Activated CD4-positive, alpha-beta T cell treated with anti-CD3 and anti-CD28 coated beads, Interleukin-2, amount 50 U/mL, for 24 hours (primary cell): ENCODE measurements around the gene DEPP1.

Source experiments
- DNase-seq, 2 donors: peaks; one replicate each; pipeline ENCODE4 v3.0.0-alpha.2; 2020; ENCODE audit warnings: low read depth in 1 of 2, low spot score in 1 of 2

Gene DEPP1

DNA sequence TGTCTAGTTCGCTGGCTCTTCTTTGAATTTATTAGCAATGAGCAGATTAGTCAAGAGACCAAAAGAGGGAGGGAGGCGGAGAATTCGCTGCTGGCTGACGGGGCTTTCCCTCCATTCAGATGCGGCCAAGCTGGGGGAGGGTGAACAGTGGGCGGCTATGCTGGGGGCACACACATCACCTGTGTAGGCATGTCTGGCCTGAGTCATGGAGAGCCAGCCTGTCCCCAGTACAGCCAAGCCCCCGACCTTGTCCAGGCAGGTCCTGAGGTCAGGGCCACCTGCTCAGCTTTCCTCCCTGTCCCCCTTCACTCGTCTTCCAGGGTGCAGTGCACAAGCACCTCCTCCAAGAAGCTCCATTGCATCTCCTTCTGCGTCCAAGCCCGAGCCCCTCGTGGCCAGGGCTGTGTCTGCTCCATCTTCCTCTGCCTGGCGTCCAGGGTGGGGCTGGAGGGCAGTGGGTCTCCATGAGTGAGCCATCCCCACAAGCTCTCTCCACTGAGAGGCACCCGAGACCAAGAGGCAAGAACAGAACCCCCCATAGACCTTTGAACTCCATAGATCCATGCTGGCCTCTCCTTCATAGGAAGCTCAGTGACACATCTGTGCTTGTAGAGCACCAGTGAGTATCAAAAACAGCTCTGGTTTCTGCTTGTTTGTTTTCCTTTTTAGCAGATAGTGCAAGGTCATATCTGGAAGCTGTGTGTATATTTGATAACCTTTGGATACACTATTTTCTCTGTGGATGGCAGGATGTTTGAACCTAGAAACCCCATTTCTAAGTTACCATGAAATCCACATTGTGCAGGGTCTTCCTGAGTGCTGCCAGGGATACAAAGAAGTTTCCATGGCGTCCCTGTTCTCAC, 1.9 kb upstream of the DEPP1 start:
- no peak for DNase-seq

DNA sequence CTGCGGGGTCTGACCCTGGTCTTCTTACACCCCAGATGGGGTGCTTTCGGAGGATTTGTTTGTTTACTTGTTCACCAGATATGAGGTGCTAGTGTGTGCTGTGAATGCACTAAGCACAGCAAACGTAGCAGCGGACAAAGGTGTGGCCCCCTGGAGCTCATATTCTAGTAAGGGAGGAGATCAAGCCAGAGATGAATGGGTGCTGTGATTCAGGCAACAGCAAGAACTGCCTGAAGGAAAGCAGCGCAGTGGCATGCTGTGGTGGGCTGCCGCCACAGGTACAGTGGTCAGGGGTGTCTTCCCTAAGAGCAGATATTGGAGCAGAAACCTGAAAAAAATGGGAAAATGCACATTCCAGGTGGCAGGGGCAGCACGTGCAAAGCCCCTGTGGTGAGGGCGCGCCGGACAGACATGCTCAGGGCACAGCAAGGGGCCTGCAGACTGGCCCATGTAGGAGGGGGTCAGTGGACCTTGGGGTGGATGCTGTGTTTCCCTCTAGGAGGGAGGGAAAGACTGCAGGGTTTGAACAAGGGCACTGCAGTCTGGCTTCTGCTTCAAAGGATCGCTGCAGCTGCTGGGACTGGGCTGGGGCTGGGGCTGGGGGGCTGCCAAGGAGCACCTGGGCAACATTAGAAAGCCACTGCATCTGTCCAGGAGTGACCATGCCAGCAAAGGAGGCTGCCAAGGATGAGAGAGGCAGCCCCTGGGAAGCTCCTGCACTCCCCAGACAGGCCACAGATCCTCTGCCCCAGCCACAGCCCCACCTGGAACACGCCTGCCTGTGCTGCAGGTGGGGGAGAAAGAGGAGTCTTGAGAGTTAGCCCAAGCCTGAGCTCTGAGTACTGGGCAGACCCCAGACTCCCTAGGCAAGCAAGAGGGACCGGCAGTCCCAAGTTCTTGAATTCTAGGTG, 927 bp upstream of the DEPP1 start:
- DNase-seq, result no peak

DNA sequence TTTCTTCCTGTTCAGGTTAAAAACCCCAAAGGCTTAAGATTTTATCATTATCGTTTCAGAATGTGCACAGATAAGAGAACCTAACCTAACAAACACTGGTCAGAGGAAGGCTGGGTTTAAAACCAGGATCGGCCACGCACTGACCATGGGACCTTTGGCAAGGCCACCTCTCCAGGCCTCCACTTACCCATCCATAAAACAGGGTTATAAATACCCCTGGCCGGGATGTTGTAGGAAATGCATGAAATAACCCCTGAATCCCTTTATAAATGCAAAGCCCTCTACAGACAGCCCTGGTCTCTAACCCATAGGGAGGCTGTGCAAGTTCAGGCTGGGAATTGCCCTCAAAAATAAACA, 418 bp downstream of the DEPP1 start:
- no peak for DNase-seq

DNA sequence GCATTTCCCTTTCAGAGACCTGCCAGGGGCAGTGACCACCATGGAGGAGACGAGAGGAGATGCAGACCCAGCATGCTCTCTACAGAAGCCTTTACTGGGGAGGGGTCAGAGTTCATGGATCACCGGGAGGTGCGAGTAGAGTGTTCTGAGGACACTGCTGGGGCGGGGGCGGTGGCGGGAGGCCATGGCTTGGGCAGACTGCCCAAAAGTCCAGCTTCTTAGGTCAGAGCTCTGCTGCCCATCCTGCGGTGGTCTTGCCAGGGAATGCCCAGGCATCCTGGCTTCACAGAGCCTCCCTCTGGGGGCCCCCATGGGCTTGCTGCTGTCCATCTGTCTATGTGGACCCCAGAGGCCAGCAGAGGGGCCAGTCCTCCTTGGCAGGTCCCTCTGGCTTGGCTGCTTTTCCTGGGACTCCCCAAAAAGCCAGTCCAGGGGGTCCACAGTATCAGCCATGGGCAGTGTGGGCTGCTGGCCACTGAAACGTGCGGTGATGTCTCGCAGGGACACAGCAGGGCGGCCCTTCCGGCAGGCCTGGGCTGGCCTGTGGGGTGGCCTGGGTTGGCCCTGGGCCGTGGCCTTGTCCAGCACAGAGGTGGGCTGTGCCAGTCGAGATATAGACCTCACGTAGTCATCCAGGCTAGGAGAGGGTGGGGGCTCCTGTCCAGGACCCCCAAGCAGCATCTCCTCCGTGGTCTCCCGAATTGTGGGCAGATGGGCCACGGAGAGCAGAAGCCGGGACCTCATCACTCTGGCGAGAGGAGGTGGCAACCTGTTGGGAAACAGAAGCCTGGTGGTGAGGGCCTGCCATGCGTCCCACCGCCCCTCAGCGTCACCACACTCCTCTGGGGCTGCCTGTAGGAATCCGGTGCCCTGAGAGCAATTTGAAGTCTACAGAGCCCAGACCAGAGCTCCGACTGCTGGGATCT, 1.1 kb downstream of the DEPP1 start:
- DNase-seq, result no peak

DNA sequence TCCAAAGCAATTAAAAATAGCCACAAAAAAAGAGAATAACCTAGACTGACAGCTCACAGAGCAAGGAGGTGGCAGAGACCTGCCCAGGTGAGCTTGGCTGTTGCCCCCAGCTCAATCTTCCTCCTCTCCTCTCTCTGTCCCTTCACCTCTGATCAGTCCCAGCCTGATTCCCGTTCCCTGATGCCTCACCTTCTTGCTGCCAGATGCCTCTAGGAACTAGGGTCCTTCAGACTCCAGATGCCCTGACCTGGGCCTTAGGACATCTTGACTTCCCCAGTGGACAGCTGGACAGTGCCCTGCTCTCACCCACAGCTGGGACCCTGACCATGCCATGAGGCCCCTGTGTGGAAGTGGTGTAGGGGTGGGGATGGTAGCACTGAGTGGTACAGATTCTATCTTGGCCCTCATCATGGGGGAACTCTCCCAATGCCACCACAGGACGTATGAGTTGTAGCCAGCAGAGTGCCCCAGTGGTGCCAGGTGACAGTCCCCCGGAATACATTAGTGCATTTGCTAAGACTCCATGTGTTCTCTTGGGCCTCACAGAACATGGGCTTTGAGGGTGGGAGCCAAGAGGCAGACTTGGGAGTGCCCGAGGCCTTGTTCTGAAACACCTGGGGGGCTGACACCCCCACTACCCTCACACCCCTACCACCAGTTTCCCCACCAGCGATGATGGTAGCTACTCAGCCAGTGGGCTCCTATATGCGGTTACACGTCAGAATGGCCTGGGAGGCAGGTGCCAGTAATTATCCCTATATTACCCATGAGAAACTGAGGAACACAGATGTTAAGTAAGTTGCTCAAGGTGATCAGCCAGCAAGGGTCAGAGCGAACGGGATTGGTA, 2.0 kb downstream of the DEPP1 start:
- DNase-seq, result no peak

DNA sequence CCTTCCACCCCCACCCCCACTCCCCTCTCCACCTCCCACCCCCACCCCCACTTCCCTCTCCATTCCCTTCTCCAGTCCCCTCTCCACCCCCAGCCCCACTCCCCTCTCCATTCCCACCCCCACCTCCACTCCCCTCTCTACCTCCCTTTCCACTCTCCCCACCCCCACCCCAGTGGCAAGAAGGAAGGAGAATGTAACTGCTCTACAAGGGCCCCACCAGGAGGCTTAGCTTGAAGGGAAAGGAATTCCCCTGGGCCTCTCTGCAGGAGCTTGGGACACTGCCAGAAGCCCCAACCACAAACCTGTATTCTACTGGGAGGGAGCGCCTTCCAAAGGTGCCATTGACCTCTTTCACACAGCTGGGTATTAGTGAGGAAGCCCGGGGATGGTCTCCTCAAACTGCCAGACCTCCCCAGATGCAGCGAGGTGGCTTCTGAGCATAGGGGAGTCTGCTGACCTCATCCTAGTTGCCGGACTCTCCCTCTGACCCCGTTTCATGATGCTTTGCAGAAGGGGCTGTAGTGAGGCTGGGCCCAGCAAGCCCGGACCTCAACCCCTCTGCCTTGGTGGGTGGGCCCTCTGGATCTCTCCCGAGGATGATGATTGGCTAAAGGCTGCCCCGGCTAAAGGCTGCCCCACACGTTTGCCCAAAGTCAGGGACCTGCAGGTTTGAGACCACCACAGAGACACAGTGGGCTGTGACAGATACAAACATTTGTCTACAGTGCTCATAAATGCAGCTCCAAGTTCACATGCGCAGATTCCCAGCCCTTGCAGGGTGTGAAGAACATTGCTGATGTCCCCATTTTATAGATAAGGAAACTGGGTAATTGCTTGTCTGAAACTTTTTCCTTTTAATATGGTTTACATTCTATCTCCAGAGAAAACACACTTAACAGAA, 2.9 kb downstream of the DEPP1 start:
- DNase-seq, result no peak

DNA sequence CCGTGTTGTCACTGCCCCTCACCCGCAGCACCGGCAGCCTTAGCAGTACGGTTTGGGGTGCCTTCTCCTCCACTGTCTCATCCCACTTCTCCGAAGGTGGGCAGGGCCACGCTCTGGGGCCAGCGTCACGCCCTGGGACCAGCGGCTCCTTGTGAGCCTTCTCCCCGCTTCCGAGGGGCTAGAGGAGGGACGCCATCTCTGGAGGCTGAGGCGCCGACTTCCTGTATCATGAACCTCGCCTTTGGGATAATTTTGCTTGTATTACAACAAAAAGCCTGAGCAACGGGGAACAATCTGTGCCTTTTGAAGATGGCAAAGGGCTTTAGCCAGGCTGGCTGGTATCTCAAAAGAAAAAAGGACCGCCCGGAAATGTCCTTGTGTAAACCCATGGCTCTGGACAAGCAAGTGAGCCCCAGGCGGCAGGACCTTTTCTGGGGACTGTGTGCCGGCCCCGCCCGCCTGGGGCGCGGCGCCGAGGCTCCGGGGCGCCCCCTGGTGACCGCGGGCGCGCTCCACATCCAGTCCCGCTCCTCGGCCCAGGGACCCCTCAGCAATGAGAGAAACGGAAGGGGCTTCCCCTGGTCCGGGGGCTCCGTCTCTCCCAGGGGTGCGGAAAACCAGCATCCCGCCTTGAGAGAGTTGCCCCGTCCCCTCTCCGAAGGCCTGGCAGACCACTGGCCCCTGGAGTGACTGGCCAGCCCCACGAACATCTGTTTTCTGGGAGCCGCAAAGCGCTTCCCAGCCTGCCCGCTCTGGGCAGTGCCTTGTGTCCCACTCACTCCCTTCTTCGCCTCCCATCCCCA, 3.8 kb downstream of the DEPP1 start:
- DNase-seq, result peak; percentile 41 to 49

DNA sequence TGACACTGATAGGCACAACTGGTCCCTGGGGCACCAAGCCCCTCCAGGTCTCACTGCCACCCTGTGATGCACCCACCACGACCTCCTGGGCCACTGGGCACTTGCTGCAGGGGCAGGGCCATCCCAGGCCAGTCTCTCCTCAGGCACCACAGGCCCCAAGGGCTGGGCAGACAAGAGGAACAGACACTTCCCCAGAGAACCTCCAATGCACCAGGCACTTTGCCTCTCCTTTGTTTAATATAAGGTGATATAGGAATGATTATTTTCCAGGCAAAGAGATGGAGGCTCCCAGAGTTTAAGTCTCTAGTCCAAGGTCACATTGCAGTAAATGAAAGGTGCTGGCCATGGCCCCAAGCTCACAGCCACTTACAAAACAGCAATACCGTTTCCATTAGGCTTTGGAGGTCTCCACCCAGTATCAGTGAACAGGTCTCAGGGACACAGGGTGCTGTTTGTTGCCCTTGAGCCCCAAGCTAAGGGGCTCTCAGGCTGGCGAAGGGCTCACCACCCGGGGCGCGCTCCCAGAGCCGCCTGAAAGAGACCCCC, 4.5 kb downstream of the DEPP1 start:
- DNase-seq, result no peak

DNA sequence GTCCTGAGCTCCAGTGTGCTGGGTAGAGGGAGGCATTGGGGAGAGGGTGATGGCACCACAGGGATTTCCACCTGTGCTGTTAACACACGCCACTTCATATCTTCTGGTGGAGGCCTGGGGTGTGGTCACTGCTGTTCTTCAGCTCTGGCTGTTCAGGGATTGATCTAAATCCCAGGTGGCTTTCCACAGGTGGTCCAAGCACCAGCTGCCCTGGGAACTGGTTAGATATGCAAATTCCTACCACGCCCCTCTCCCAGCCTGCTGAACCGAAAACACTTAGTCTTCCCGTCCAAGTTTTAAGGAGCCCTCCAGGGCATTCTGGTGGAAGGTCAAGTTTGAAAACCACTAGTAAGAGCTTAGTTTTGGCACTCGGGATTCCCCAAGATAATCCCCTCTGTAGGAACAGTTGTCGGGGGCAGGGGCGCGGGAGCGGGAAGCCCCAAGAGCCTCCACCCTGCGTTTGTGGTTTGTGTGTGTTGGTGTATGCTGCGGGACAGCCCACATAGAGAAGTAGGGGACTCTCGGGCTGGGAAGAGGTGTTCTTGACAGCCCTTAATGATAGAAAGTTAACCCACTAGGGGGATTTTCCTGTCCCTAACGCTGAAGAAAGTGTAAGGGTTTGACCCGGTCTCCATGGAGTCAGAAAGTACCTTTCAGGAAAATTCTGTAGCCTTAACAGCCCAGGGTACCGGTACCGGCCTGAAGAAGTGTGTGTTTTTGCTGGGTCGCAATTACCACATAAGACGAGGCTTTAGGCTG, 5.1 kb downstream of the DEPP1 start:
- no peak for DNase-seq

DNA sequence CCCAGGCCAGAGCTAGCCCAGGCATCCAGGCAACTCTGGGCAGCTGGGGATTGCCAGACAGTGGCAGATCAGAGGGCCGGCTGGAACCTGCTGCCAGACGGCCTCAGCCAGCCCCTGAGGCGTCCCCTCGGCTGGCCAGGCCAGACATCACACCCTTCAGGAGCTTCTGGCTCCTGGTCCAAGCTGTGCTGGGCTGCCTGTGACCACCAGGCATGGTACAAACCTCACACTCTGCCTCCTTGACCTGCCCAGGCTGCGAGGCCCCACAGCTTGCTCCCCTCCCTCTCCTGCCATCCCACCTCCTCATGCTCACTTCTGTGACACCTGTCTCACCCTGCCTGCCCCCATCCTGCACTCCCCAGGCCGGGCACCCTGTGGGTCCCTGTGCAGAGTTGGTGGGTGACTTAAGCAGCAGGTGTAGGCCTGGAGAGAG, 5.7 kb downstream of the DEPP1 start:
- DNase-seq, result no peak

DNA sequence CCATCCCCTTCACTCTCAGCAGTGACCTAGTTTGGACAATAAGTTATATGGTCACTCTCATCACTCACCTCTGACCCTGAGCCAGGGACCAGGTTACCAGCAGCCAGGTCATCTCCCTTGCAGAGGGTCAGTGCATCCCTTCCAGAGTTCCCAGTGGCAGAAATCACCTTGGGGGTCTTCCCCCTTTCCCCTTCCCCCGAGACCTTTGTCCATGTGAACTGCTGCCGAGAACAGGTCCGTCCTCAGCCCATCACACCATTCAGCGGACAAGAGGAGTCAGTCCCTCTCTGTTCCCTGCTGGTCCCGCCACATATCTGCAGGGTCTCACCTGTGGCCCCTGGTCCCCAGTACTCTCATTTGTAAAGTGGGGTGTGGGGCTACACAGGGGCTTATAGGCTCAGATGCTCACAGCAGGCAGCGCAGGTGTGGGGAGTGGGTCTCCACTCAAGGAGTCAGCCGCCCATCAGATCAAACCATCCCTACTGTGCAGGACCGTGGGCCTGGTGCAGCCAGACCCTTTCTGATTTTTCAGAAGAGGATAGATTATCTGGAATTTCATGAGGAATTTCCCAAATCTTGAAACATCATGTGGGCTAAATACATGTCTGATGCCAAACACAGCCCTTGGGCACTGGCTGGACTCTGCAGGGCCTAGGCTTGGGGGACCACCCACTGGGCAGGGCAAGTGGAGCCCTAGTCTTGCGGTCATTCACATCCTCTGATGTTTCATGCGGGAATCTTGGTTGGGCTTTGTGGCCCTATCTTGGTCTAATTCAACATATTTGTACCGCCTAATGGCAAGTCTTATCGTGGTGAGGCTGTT, 6.5 kb downstream of the DEPP1 start:
- no peak for DNase-seq

DNA sequence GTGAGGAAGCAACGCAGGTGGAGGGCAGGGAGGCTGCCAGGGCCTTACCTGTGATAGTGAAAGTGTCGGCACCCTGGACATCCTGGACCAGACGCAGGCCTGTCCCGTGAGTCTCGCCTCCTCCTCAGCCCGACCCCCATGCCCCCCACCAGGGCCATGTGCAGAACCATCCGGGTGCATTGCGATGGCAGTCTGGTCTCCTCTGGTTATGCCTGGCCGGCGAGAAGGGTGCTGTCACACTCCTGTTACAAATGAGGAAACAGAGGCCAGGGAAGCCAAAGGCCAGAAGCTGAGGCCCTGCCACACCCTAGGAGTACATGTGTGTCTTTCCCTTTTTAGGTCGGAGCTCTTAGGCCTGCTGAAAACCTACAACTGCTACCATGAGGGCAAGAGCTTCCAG, 7.2 kb downstream of the DEPP1 start:
- DNase-seq, result no peak

DNA sequence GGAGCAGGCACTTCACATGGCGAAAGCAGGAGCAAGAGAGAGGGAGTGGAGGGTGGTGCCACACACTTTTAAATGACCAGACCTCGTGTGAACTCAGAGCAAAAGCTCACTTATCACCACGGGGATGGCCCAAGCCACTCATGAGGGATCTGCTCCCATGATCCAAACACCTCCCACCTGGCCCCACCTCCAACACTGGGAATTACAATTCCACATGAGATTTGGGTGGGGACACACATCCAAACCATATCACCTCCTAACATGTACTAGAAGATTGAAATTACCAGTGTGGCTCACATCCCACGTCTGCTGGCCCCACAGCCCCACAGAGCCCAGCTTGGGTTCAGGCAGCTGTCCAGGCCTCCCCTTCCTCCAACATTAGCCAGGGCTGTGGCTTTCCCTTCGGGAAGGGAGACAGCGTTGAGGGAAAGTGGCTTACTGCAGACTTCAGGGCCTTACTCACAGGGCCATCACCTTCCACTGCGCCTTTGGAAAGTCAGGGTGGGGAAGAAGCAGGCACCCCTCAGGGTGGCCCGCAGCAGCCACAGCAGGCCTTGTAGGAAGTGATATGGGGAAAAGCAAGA, 7.7 kb downstream of the DEPP1 start:
- DNase-seq, result no peak

DNA sequence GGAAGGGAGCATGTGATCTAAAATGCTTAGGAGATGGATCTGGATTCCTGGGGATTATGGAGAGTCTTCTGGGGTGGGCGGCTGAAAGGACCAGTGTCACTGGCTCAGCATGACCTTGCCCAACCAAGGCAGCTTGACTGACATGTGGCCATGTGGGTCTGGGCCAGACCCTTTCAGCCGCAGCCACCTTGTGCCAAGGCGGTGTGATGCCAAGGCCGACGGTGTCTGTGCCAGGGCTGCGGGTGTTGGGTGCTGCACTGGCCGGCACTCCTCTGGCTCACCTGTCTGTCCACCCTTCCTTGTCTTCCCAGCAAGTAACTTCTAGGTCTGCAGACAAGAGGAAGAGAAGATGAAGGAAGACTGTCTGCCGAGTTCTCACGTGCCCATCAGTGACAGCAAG, 8.8 kb downstream of the DEPP1 start:
- DNase-seq, result no peak

DNA sequence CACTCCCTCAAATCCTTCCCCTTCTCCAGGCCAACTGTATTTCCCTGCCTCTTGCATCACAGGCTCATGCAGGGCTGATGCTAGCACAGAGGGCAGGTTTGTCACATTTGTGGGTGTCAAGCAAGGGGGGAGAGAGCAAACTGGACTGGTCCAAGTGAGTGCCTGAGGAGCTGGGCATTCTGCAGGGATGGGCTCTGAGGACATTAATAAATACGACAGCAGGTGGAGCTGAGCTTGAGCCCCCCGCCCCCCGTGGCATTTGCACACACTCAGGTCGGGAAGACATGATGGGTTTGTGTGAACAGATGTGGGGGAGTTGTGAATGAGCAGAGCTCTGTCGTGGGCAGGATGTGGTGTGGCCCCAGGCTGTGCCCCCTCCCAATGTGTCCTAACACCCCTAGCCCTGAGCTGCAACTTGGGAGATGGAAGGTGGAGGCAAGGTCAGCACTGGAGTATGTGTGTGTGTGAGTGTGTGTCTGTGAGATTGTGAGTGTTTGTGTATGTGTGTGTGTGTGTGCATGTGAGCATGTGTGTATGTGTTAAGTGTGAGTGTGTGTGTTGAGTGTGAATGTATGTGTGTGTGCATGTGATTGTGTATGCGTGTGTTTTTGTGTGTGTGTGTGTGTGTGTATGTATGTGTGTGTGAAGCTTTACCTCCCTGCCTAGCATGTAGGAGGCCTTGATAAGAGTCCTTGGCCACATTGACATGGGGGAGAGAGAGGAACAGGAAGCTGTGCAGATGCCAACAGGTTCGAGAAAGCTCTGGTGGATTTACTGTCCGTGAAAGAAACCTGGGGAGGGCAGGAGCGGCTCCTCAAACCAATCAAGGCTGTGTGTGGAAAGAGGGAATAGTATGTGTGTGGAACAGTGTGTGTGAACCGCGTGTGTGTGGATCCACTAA, 9.9 kb downstream of the DEPP1 start:
- no peak for DNase-seq
